Stimulated activated naive CD8-positive, alpha-beta T cell treated with anti-CD3 and anti-CD28 coated beads, Interleukin-15, amount 100 ng/mL, for 72 hours (primary cell): ENCODE measurements around the gene KRTAP24-1.

Experiments
- ATAC-seq: fragments of 150-1000 bp; cut with Tn5 transposase; 2 replicates; pipeline ENCODE4 v1.10.0; 2021; ENCODE audit warnings: mild to moderate bottlenecking, moderate library complexity
- DNase-seq, 2 donors: peaks; one replicate each; pipeline ENCODE4 v3.0.0; 2021 to 2022
- H3K27ac Mint-ChIP-seq, 2 donors: one replicate each; pipeline ENCODE4 v1.8.0; 2022; ENCODE audit warnings: mild to moderate bottlenecking in 2 of 2, mixed read lengths in 2 of 2, moderate library complexity in 2 of 2
- H3K27me3 Mint-ChIP-seq: one replicate; pipeline ENCODE4 v1.8.0; 2022; ENCODE audit warnings: mixed read lengths
- H3K4me1 Mint-ChIP-seq: one replicate; pipeline ENCODE4 v1.8.0; 2022; ENCODE audit warnings: mild to moderate bottlenecking, mixed read lengths
- H3K4me3 Mint-ChIP-seq, 2 donors: one replicate each; pipeline ENCODE4 v1.8.0; 2022; ENCODE audit warnings: mild to moderate bottlenecking in 2 of 2, mixed read lengths in 2 of 2, moderate library complexity in 1 of 2
- H3K9me3 Mint-ChIP-seq, 2 donors: one replicate each; pipeline ENCODE4 v1.8.0; 2022; ENCODE audit warnings: mixed read lengths in 2 of 2

KRTAP24-1 gene

GRCh38 chr21:30249936-30250335, 32.8 kb downstream of the KRTAP24-1 start:
- Mint-ChIP-seq H3K27ac (no peak overlapping the region), H3K4me3 (no peak overlapping the region), H3K9me3 (no peaks in the 10 kb centered on the region), H3K4me1 (no peaks in the 10 kb centered on the region), H3K27me3 (no peaks in the 10 kb centered on the region)
- DNase-seq (no peak), ATAC-seq (no peak)

- Mint-ChIP-seq H3K4me1 (no peaks in the 10 kb centered on the region), H3K4me3 (no peak overlapping the region), H3K27me3 (no peaks in the 10 kb centered on the region), H3K27ac (no peak overlapping the region), H3K9me3 (no peaks in the 10 kb centered on the region)
- ATAC-seq (no peak), DNase-seq (no peak)
These were observed 33.9 kb downstream of the KRTAP24-1 start for GRCh38 chr21:30248844-30249243.

GRCh38 chr21:30245061-30245460, 37.7 kb downstream of the KRTAP24-1 start:
- Mint-ChIP-seq H3K4me3 (no peak overlapping the region), H3K27me3 (no peaks in the 10 kb centered on the region), H3K27ac (no peak overlapping the region), H3K9me3 (no peaks in the 10 kb centered on the region), H3K4me1 (no peaks in the 10 kb centered on the region)
- DNase-seq (no peak), ATAC-seq (no peak)

GRCh38 chr21:30243691-30244090, 39.1 kb downstream of the KRTAP24-1 start:
- no peak for DNase-seq
- ATAC-seq = no peak
- Mint-ChIP-seq H3K9me3 (no peaks in the 10 kb centered on the region), H3K27me3 (no peaks in the 10 kb centered on the region), H3K27ac (no peak overlapping the region), H3K4me1 (no peaks in the 10 kb centered on the region), H3K4me3 (no peak overlapping the region)

GRCh38 chr21:30240661-30241060, 42.1 kb downstream of the KRTAP24-1 start:
- Mint-ChIP-seq H3K4me1 (no peaks in the 10 kb centered on the region), H3K27ac (no peak overlapping the region), H3K9me3 (no peaks in the 10 kb centered on the region), H3K4me3 (no peak overlapping the region), H3K27me3 (no peaks in the 10 kb centered on the region)
- ATAC-seq (no peak), DNase-seq (no peak)

- Mint-ChIP-seq H3K27ac (no peak overlapping the region), H3K9me3 (no peaks in the 10 kb centered on the region)
These were observed 44.6 kb downstream of the KRTAP24-1 start for GRCh38 chr21:30238168-30238567.

GRCh38 chr21:30234643-30235042, 48.1 kb downstream of the KRTAP24-1 start:
- H3K27me3 Mint-ChIP-seq = no peaks in the 10 kb centered on the region
- H3K27ac Mint-ChIP-seq = no peak overlapping the region
- no peak overlapping the region for H3K4me3 Mint-ChIP-seq
- H3K9me3 Mint-ChIP-seq = no peaks in the 10 kb centered on the region
- ATAC-seq (no peak), DNase-seq (no peak)
- no peaks in the 10 kb centered on the region for H3K4me1 Mint-ChIP-seq

More at GRCh38 chr21:30238168-30238567, 44.6 kb downstream of the KRTAP24-1 start:
- no peaks in the 10 kb centered on the region for H3K4me1 Mint-ChIP-seq
- no peak overlapping the region for H3K4me3 Mint-ChIP-seq
- H3K27me3 Mint-ChIP-seq = no peaks in the 10 kb centered on the region
- no peak for DNase-seq
- ATAC-seq = no peak

- Mint-ChIP-seq H3K27me3 (no peaks in the 10 kb centered on the region), H3K9me3 (no peaks in the 10 kb centered on the region), H3K4me1 (no peaks in the 10 kb centered on the region), H3K27ac (no peak overlapping the region), H3K4me3 (no peak overlapping the region)
- ATAC-seq = no peak
- DNase-seq = no peak
These were observed 48.7 kb downstream of the KRTAP24-1 start for GRCh38 chr21:30234050-30234449.

GRCh38 chr21:30233228-30234020, 49.3 kb downstream of the KRTAP24-1 start:
- no peak for DNase-seq
- no peak overlapping the region for H3K27ac Mint-ChIP-seq

GRCh38 chr21:30232011-30232410, 50.7 kb downstream of the KRTAP24-1 start:
- no peaks in the 10 kb centered on the region for H3K9me3 Mint-ChIP-seq
- DNase-seq (no peak), ATAC-seq (no peak)
- H3K4me1 Mint-ChIP-seq = no peaks in the 10 kb centered on the region
- H3K27ac Mint-ChIP-seq = no peak overlapping the region
- H3K27me3 Mint-ChIP-seq = no peaks in the 10 kb centered on the region
- no peak overlapping the region for H3K4me3 Mint-ChIP-seq

More at GRCh38 chr21:30233228-30234020, 49.3 kb downstream of the KRTAP24-1 start:
- ATAC-seq = no peak
- Mint-ChIP-seq H3K4me1 (no peaks in the 10 kb centered on the region), H3K27me3 (no peaks in the 10 kb centered on the region), H3K4me3 (no peak overlapping the region), H3K9me3 (no peaks in the 10 kb centered on the region)
